ENCODE results near the gene POLL. TPM values are rescaled to one million over a fixed set of nuclear protein-coding genes. Genes with fewer than 3 reads are reported as not detected.

POLL gene
- total RNA-seq (2022; extraction: Qiagen RNA extraction; ENCODE audit: low read depth): 12.6 to 17.9 TPM (median 16.4 TPM) in 5 replicates

GRCh38 chr10:101587725-101588653 lies at the start of gene POLL, which contains the start of gene DPCD:
Gene POLL (minus strand): TSS chr10:101588257. CDS start chr10:101587360, 897 bp downstream.
Gene DPCD (plus strand): TSS chr10:101588321. CDS start chr10:101588337, 16 bp downstream.

Other genes starting within 250 kb of the POLL start
- gene BTRC, start 234.1 kb downstream of the POLL start, total RNA-seq (2022; extraction: Qiagen RNA extraction; ENCODE audit: low read depth): 6.2 to 10.6 TPM (median 9.3 TPM) in 5 replicates
- gene DPCD, start 64 bp upstream of the POLL start, total RNA-seq (2022; extraction: Qiagen RNA extraction; ENCODE audit: low read depth): 31.4 to 41.4 TPM (median 31.6 TPM) in 5 replicates
- 17.4 to 22.7 TPM (median 20.1 TPM) in 5 replicates for gene FBXW4, start 106.9 kb upstream of the POLL start, total RNA-seq (2022; extraction: Qiagen RNA extraction; ENCODE audit: low read depth)
- not detected in 5 replicates for gene FGF8, start 187.9 kb upstream of the POLL start, total RNA-seq (2022; extraction: Qiagen RNA extraction; ENCODE audit: low read depth)
- 105 to 122 TPM (median 120 TPM) in 5 replicates for gene NPM3, start 195.2 kb upstream of the POLL start, total RNA-seq (2022; extraction: Qiagen RNA extraction; ENCODE audit: low read depth)
- gene OGA, start 230.2 kb upstream of the POLL start, total RNA-seq (2022; extraction: Qiagen RNA extraction; ENCODE audit: low read depth): 59.7 to 74.5 TPM (median 69.0 TPM) in 5 replicates